MM.1S (cell line): ENCODE results near the gene KIAA1671.

ENCODE experiments used
- DNase-seq: peaks from one replicate; pipeline ENCODE4 v3.0.0-alpha.2; 2015
- H2AFZ ChIP-seq: fragments of 300-600 bp; sonication (generic); 2 replicates; pipeline ENCODE4 v1.6.0; 2016; ENCODE audit warnings: antibody characterized with exemption, low read length
- H3F3A ChIP-seq: fragments of 300-600 bp; sonication (generic); 2 replicates; pipeline ENCODE4 v1.6.1; 2016; ENCODE audit warnings: mild to moderate bottlenecking, antibody characterized with exemption, low read length, moderate library complexity, mixed read lengths; ENCODE audit not compliant: insufficient read depth
- H3K27ac ChIP-seq: fragments of 300-600 bp; sonication (generic); 2 replicates; pipeline ENCODE4 v1.5.1; 2016; ENCODE audit warnings: mild to moderate bottlenecking, low read length
- H3K27me3 ChIP-seq: fragments of 300-600 bp; sonication (generic); replicated peaks from 2 replicates; pipeline ENCODE4 v1.6.0; 2016; ENCODE audit warnings: low read length; ENCODE audit not compliant: insufficient read depth
- H3K36me3 ChIP-seq: fragments of 300-600 bp; sonication (generic); replicated peaks from 2 replicates; pipeline ENCODE4 v1.6.1; 2016; ENCODE audit warnings: mild to moderate bottlenecking, low read length, mixed read lengths; ENCODE audit not compliant: insufficient read depth
- H3K4me1 ChIP-seq: fragments of 300-600 bp; sonication (generic); 2 replicates; pipeline ENCODE4 v1.6.1; 2016; ENCODE audit warnings: low read length, mixed read lengths
- H3K4me2 ChIP-seq: fragments of 300-600 bp; sonication (generic); 2 replicates; pipeline ENCODE4 v1.6.0; 2016; ENCODE audit warnings: low read depth, low read length
- H3K4me3 ChIP-seq: fragments of 300-600 bp; sonication (generic); 2 replicates; pipeline ENCODE4 v1.5.1; 2016; ENCODE audit warnings: low read length, mixed read lengths
- H3K79me2 ChIP-seq: fragments of 300-600 bp; sonication (generic); 2 replicates; pipeline ENCODE4 v1.6.1; 2016; ENCODE audit warnings: mixed run types, low read length, mixed read lengths
- H3K9ac ChIP-seq: fragments of 300-600 bp; sonication (generic); 2 replicates; pipeline ENCODE4 v1.6.1; 2016; ENCODE audit warnings: low read length, mixed read lengths
- H3K9me2 ChIP-seq: fragments of 300-600 bp; sonication (generic); replicated peaks from 2 replicates; pipeline ENCODE4 v1.6.1; 2016; ENCODE audit warnings: mild to moderate bottlenecking, low read length, mixed read lengths; ENCODE audit not compliant: insufficient read depth
- H3K9me3 ChIP-seq: fragments of 300-600 bp; sonication (generic); replicated peaks from 2 replicates; pipeline ENCODE4 v1.6.1; 2016; ENCODE audit warnings: mild to moderate bottlenecking, low read length, mixed read lengths; ENCODE audit not compliant: insufficient read depth
- H4K20me1 ChIP-seq: fragments of 300-600 bp; sonication (generic); 2 replicates; pipeline ENCODE4 v1.6.1; 2016; ENCODE audit warnings: mild to moderate bottlenecking, low read length, moderate library complexity, mixed read lengths; ENCODE audit not compliant: insufficient read depth
- EZH2 ChIP-seq: fragments of 300-600 bp; sonication (generic); optimal IDR thresholded peaks from 2 replicates; pipeline ENCODE3; 2017; ENCODE audit warnings: low read depth, mild to moderate bottlenecking, antibody characterized with exemption, low read length, mixed read lengths
- EZH2phosphoT487 ChIP-seq: fragments of 300-600 bp; sonication (generic); IDR thresholded peaks from 2 replicates; pipeline ENCODE4 v1.6.1; 2018; ENCODE audit warnings: antibody characterized with exemption, low read length
- TF ChIP-seq, protein P1 (sequence below): fragments of 300-600 bp; sonication (generic); IDR thresholded peaks from 2 replicates; pipeline ENCODE4 v1.5.1; 2016; ENCODE audit warnings: antibody characterized with exemption, low read length, mixed read lengths

KIAA1671 gene

DNA sequence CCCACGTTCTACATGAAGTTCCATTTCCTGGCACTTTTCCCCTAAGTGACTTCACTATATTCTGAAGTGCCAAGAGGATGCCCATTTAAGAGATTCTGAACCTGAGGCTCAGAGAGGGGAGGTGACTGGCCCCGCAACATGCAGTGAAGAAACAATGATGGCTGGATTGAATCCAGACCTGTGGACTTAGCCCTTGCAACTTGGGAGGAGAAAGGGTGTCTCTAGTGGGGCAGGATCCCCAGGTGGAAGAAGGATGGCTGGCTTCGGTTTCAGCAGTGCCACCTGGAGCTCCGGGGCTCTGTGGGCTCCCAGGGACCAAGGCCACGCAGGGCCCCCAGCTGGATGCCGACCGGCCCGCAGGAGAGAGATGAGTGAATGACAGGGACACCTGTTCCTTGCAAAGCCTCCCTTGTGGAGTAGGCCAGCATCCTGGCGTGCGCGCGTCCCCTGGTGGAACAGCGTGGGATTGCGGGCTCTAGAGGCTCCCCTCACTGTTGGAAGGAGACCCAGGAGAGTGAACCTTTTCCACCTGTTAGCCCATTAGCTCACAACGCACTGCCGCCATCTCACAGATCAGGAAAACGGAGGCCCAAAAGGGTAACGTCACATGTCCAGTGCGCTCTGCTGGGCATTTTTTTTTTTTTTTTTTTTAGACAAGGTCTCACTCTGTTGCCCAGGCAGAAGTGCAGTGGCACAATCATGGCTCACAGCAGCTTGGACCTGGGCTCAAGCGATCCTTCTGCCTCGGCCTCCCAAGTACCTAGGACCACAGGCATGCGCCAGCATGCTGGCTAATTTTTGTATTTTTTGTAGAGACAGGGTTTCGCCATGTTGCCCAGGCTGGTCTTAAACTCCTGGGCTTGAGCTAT is 104.7 kb downstream of the KIAA1671 start:
- H3K36me3 ChIP-seq, result no peaks in the 10 kb centered on the region
- peak; percentile 64 for DNase-seq

DNA sequence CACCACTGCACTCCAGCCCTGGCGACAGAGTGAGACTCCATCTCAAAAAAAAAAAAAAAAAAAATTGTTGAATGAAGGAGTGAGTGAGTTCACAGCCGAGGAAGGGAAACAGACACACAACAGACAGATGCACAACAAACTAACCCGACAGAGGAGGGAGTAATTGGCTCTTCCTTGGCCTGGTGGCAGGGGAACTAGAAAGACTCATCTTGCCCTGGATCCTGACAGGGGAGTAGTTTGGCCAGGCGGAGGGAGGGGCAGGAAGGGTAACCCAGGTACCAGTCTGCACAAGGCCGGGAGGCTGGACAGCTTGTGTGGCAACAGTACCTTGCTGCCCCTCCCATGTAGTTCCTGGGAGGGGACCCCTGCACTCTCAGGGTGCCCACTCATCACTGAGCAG is 106.9 kb downstream of the KIAA1671 start:
- Histone ChIP-seq H3K4me3 (no peak overlapping the region), H3F3A (no peaks in the 10 kb centered on the region), H3K27me3 (0 out of 2 replicates have a peak, but pooled peaks cover 8% of the 10 kb centered on the region), H3K27ac (no peak overlapping the region), H3K9me2 (no peaks in the 10 kb centered on the region), H3K4me1 (no peaks in the 10 kb centered on the region), H3K9me3 (no peaks in the 10 kb centered on the region), H3K4me2 (no peak overlapping the region), H3K79me2 (no peaks in the 10 kb centered on the region), H4K20me1 (no peaks in the 10 kb centered on the region), H3K9ac (no peak overlapping the region), H3K36me3 (no peaks in the 10 kb centered on the region), H2AFZ (no peak overlapping the region)
- TF ChIP-seq EZH2 (no peak), EZH2phosphoT487 (no peak)
- TF ChIP-seq, protein P1, sequence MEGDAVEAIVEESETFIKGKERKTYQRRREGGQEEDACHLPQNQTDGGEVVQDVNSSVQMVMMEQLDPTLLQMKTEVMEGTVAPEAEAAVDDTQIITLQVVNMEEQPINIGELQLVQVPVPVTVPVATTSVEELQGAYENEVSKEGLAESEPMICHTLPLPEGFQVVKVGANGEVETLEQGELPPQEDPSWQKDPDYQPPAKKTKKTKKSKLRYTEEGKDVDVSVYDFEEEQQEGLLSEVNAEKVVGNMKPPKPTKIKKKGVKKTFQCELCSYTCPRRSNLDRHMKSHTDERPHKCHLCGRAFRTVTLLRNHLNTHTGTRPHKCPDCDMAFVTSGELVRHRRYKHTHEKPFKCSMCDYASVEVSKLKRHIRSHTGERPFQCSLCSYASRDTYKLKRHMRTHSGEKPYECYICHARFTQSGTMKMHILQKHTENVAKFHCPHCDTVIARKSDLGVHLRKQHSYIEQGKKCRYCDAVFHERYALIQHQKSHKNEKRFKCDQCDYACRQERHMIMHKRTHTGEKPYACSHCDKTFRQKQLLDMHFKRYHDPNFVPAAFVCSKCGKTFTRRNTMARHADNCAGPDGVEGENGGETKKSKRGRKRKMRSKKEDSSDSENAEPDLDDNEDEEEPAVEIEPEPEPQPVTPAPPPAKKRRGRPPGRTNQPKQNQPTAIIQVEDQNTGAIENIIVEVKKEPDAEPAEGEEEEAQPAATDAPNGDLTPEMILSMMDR, result no peak
- no peak for DNase-seq

More for the DNA sequence above, 104.7 kb downstream of the KIAA1671 start:
- TF ChIP-seq EZH2phosphoT487 (no peak), EZH2 (no peak)
- TF ChIP-seq, protein P1, result peak; percentile 93
- no peaks in the 10 kb centered on the region for H3K9me2 ChIP-seq
- no peaks in the 10 kb centered on the region for H3K9me3 ChIP-seq
- H3K4me2 ChIP-seq, result no peak overlapping the region
- no peak overlapping the region for H2AFZ ChIP-seq
- no peaks in the 10 kb centered on the region for H3K79me2 ChIP-seq
- no peak overlapping the region for H3K4me3 ChIP-seq
- H3K9ac ChIP-seq, result no peak overlapping the region
- H4K20me1 ChIP-seq, result no peaks in the 10 kb centered on the region
- H3F3A ChIP-seq, result no peaks in the 10 kb centered on the region
- H3K4me1 ChIP-seq, result no peaks in the 10 kb centered on the region
- no peak overlapping the region for H3K27ac ChIP-seq
- 0 out of 2 replicates have a peak, but pooled peaks cover 8% of the 10 kb centered on the region for H3K27me3 ChIP-seq

DNA sequence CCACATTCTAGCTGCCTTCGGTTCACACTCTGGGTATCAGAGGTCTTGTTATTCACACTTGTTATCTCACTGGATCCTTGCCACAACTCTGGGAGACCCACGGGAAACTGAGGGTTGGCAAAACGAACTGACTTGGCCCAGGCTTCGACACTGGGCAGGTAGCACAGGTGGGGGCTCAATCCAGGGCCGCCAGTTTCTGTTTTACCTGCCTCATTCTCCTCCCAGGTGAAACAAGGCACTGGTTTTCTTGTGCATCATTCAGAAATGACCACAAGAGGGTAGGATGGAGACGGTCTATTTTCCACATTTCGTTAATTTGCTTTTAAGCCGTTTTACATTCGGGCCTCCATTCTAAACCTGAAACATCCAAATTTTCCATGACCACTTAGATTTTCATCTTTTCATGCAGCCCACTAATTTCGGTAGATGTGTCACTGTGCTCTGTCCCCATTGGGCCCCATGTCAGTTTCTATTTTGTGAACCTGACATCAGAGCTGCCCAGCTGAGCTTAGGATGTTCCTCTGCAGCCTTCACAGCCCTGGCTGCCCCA is 108.1 kb downstream of the KIAA1671 start:
- Histone ChIP-seq H3K4me1 (no peaks in the 10 kb centered on the region), H3K4me2 (no peak overlapping the region), H4K20me1 (no peaks in the 10 kb centered on the region), H3K27ac (no peak overlapping the region), H3K9me2 (no peaks in the 10 kb centered on the region), H3K9me3 (no peaks in the 10 kb centered on the region), H3K9ac (no peak overlapping the region), H3K79me2 (no peaks in the 10 kb centered on the region), H3K36me3 (no peaks in the 10 kb centered on the region), H3F3A (no peaks in the 10 kb centered on the region), H3K27me3 (0 out of 2 replicates have a peak, but pooled peaks cover 8% of the 10 kb centered on the region), H2AFZ (no peak overlapping the region), H3K4me3 (no peak overlapping the region)
- TF ChIP-seq, protein P1, result peak; percentile 35
- no peak for TF ChIP-seq EZH2
- DNase-seq, result no peak
